Naive thymus-derived CD4-positive, alpha-beta T cell (primary cell): Measurements from ENCODE around the gene PBX1. TPM values are rescaled to one million over a fixed set of nuclear protein-coding genes. Genes with fewer than 3 reads are reported as not detected.

Source experiments
- ATAC-seq: fragments of 150-1000 bp; cut with Tn5 transposase; 2 replicates; pipeline ENCODE4 v1.10.0; 2021; ENCODE audit warnings: mild to moderate bottlenecking, moderate library complexity
- CTCF ChIA-PET: fragments of 350-600 bp; sonication (Branson Sonifier 250); formaldehyde crosslinking; loops from one replicate; lab custom pipeline; 2021; ENCODE audit warnings: antibody characterized with exemption; lab: Charles Lee
- POLR2A ChIA-PET: fragments of 350-600 bp; sonication (Branson Sonifier 250); formaldehyde crosslinking; loops from one replicate; lab custom pipeline; 2021; ENCODE audit warnings: antibody characterized with exemption, inconsistent platforms; lab: Charles Lee
- DNase-seq, 9 donors: peaks; one replicate each; pipeline versions ENCODE4 v3.0.0 to v3.0.0-alpha.2; 2020 to 2022; ENCODE audit warnings: mixed read lengths in 1 of 9
- H3K27ac ChIP-seq: one replicate; pipeline ENCODE4 v1.7.0; 2013; ENCODE audit warnings: mild to moderate bottlenecking, low read depth, low read length, moderate library complexity
- H3K27me3 ChIP-seq, 2 donors: one replicate each; pipeline ENCODE4 v1.7.0; 2013; ENCODE audit warnings: low read length in 2 of 2, mild to moderate bottlenecking in 2 of 2, moderate library complexity in 2 of 2; ENCODE audit not compliant: control insufficient read depth in 2 of 2, insufficient read depth in 2 of 2
- H3K36me3 ChIP-seq, 3 experiments: 1 replicate in 2 of 3; 2 replicates in 1 of 3; pipeline ENCODE4 v1.7.0; 2013; ENCODE audit warnings: low read length in 3 of 3, mild to moderate bottlenecking in 3 of 3, moderate library complexity in 1 of 3; ENCODE audit not compliant: insufficient read depth in 3 of 3, control insufficient read depth in 2 of 3
- H3K4me1 ChIP-seq, 2 donors: one replicate each; pipeline ENCODE4 v1.7.0; 2013; ENCODE audit warnings: low read length in 2 of 2, mild to moderate bottlenecking in 2 of 2, moderate library complexity in 1 of 2; ENCODE audit not compliant: control insufficient read depth in 2 of 2, insufficient read depth in 2 of 2
- H3K4me3 ChIP-seq: 2 replicates; pipeline ENCODE4 v1.7.0; 2013; ENCODE audit warnings: mild to moderate bottlenecking, low read length
- H3K9me3 ChIP-seq, 3 experiments: 1 replicate in 2 of 3; 2 replicates in 1 of 3; pipeline ENCODE4 v1.7.0; 2013; ENCODE audit warnings: low read length in 3 of 3; ENCODE audit not compliant: control insufficient read depth in 2 of 3
- H3K27ac Mint-ChIP-seq, 9 donors: one replicate each; pipeline ENCODE4 v1.8.0; 2020 to 2022; ENCODE audit warnings: mixed read lengths in 9 of 9, mild to moderate bottlenecking in 8 of 9, moderate library complexity in 5 of 9, inconsistent platforms in 2 of 9
- H3K27me3 Mint-ChIP-seq, 5 donors: one replicate each; pipeline ENCODE4 v1.8.0; 2021 to 2022; ENCODE audit warnings: mixed read lengths in 5 of 5, mild to moderate bottlenecking in 1 of 5
- H3K36me3 Mint-ChIP-seq, 5 donors: one replicate each; pipeline ENCODE4 v1.8.0; 2020 to 2022; ENCODE audit warnings: mixed read lengths in 5 of 5, mild to moderate bottlenecking in 3 of 5, inconsistent platforms in 1 of 5
- H3K4me1 Mint-ChIP-seq, 7 donors: one replicate each; pipeline ENCODE4 v1.8.0; 2020 to 2022; ENCODE audit warnings: mixed read lengths in 7 of 7, mild to moderate bottlenecking in 3 of 7, inconsistent platforms in 1 of 7
- H3K4me3 Mint-ChIP-seq, 10 donors: one replicate each; pipeline ENCODE4 v1.8.0; 2020 to 2022; ENCODE audit warnings: mild to moderate bottlenecking in 10 of 10, mixed read lengths in 10 of 10, moderate library complexity in 6 of 10, inconsistent platforms in 2 of 10
- H3K9me3 Mint-ChIP-seq, 11 donors: one replicate each; pipeline ENCODE4 v1.8.0; 2020 to 2022; ENCODE audit warnings: mixed read lengths in 11 of 11, mild to moderate bottlenecking in 4 of 11, inconsistent platforms in 1 of 11, moderate library complexity in 1 of 11
- intact Hi-C, 2 donors: fragments of 100-400 bp; cut with micrococcal nuclease; formaldehyde crosslinking; loops; one replicate each; pipeline ENCODE4 v1.15.1; 2023
- polyA plus RNA-seq, 2 donors: library from polyadenylated mRNA; unstranded; fragments of 300-500 nt; fragmentation: Illumina TruSeq; gene quantifications; one replicate each; pipeline ENCODE4 v1.2.3, GENCODE V29; 2021
- total RNA-seq, 6 experiments: library from RNA in 5 of 6; stranded (reverse) in 5 of 6; gene quantifications; 1 replicate in 5 of 6; 2 replicates in 1 of 6; pipeline ENCODE4 v1.2.3 and lab custom pipeline; 2021 to 2026

Gene PBX1
- total and polyA plus RNA-seq, 7 experiments from 2014 or later: 0.02 to 2.9 (median 1.7) TPM; not detected in 1

DNA sequence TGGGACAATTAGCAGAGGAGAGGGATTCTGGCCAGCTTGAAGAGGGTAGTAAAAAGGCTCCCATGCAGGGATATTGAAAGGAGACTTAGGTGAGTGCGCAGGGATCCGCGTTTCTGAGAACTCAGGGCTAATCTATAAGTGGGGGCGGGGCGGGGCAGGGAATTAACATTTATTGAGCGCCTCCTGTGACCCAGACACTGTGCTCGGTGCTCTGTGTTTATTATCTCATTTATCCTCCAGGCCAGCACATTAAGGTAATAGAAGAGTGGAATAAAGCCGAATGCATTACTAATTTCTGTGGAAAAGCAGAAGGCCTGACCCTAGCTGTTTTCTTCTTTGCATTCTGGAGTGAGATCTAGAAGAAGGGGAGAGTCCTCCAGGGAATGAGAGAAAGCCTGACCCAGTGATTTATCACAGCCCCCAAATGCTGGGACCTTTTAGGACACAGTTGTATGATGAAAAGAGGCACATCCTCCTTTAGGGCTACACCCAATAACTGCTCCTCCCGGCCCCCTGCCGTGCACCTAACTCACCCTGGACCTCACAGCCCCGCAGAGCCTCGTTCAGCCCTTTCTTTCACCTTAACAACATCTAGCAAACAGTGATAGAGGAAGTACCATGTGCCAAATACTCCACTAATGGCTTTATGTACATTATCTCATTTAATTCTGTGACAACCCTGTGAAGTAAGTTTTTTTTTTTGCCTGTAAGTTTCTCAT, 317.6 kb downstream of the PBX1 start:
- CTCF ChIA-PET: no interaction called here
- Histone ChIP-seq H3K36me3 (no peaks in the 10 kb centered on the region), H3K9me3 (no peaks in the 10 kb centered on the region), H3K27ac (no peak overlapping the region), H3K27me3 (no peaks in the 10 kb centered on the region), H3K4me3 (no peak overlapping the region), H3K4me1 (no peaks in the 10 kb centered on the region)
- no peak for ATAC-seq
- POLR2A ChIA-PET: no interaction called here
- H3K27ac Mint-ChIP-seq: no peak overlapping the region
- no peak for DNase-seq
- no peaks in the 10 kb centered on the region for H3K36me3 Mint-ChIP-seq
- peaks cover 0 to 7% (median 0%) of the 10 kb centered on the region in 5 donors for H3K27me3 Mint-ChIP-seq
- H3K4me3 Mint-ChIP-seq: no peak overlapping the region
- H3K9me3 Mint-ChIP-seq: peaks cover 0 to 10% (median 0%) of the 10 kb centered on the region in 11 donors
- intact Hi-C loops: no loop called here
- no peaks in the 10 kb centered on the region for H3K4me1 Mint-ChIP-seq

DNA sequence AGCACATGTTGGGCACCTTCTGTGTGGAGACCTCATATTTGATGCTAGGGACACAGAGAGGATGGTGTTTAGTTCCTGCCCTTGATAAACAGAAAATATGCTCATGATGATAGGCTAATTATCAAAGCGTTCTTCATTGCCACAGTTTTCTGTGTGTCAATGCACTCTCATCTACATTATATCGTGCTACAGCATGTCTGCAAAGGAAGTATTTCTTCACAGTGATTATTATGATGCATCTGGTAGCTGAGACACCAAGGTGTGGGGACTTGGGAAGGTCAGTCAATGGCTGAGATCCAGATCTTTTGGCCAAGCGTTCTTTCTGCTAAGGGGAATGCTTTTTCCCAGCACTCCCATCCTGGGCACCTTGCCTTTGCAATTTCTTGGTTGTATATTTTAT, 321.2 kb downstream of the PBX1 start:
- Histone ChIP-seq H3K4me1 (no peaks in the 10 kb centered on the region), H3K27ac (no peak overlapping the region), H3K9me3 (no peaks in the 10 kb centered on the region), H3K27me3 (no peaks in the 10 kb centered on the region), H3K36me3 (no peaks in the 10 kb centered on the region), H3K4me3 (no peak overlapping the region)
- intact Hi-C loops: no loop called here
- Mint-ChIP-seq H3K4me1 (no peaks in the 10 kb centered on the region), H3K27ac (no peak overlapping the region), H3K4me3 (no peak overlapping the region), H3K36me3 (no peaks in the 10 kb centered on the region), H3K9me3 (peaks cover 0 to 11% (median 0%) of the 10 kb centered on the region in 11 donors), H3K27me3 (no peaks in the 10 kb centered on the region)
- CTCF ChIA-PET: no interaction called here
- POLR2A ChIA-PET: no interaction called here
- DNase-seq (no peak), ATAC-seq (no peak)

DNA sequence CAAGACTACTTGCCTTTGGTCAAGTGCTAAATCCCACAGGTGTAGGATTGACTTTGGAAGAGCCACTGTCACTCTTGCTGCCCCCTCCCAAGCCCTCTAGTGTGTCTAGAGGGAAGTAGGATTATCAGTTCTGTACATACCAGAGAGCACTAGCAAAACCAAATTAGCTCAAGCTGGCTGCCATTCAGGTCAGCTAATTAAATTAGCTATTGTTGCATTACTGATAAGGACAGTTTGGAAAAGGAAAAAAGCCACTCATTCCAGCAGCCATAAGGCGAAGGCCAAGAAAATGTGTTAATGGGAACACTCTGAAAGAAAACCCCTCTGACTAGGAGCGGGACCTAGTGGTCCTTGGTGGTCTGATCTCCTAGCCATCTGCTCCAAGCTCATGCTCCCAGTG, 321.7 kb downstream of the PBX1 start:
- H3K4me1 ChIP-seq: no peaks in the 10 kb centered on the region
- H3K27ac Mint-ChIP-seq: no peak overlapping the region
- DNase-seq: no peak
- no peaks in the 10 kb centered on the region for H3K27me3 ChIP-seq
- no peaks in the 10 kb centered on the region for H3K4me1 Mint-ChIP-seq
- CTCF ChIA-PET: no interaction called here
- H3K27ac ChIP-seq: no peak overlapping the region
- peaks cover 0 to 11% (median 0%) of the 10 kb centered on the region in 11 donors for H3K9me3 Mint-ChIP-seq
- ATAC-seq: no peak
- H3K9me3 ChIP-seq: no peaks in the 10 kb centered on the region
- intact Hi-C loops: no loop called here
- H3K27me3 Mint-ChIP-seq: no peaks in the 10 kb centered on the region
- H3K4me3 ChIP-seq: no peak overlapping the region
- no peaks in the 10 kb centered on the region for H3K36me3 ChIP-seq
- no peaks in the 10 kb centered on the region for H3K36me3 Mint-ChIP-seq
- no peak overlapping the region for H3K4me3 Mint-ChIP-seq
- POLR2A ChIA-PET: no interaction called here

DNA sequence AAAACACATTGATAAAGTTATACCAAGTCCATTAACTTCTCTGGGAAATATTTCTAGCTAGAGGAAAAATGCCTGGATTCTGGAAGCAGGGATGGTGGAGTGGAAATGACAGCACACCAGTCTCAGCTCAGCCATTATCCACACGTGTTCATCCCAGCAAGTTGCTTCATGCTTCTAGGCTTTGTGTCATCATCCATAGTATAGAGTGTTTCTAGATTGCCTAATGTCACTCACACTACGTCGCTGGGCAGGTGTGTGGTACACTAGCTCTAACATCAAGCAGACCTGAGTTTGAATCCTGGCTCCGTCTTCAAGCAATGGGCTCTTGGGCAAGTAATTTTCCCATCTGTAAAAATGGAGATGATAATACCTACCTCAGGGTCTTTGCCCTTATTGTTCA, 326.3 kb downstream of the PBX1 start:
- Mint-ChIP-seq H3K27ac (no peak overlapping the region), H3K4me3 (no peak overlapping the region), H3K9me3 (peaks cover 0 to 9% (median 0%) of the 10 kb centered on the region in 11 donors), H3K36me3 (no peaks in the 10 kb centered on the region), H3K27me3 (no peaks in the 10 kb centered on the region), H3K4me1 (no peaks in the 10 kb centered on the region)
- ChIA-PET CTCF (interaction anchor here (0.6 kb wide), 1 partner anchor 77 kb away, joined by 3 read pairs; no protein-coding TSS in a partner anchor), POLR2A (no interaction called here)
- intact Hi-C loops: no loop called here
- H3K36me3 ChIP-seq: no peaks in the 10 kb centered on the region
- no peak overlapping the region for H3K4me3 ChIP-seq
- no peaks in the 10 kb centered on the region for H3K9me3 ChIP-seq
- H3K27me3 ChIP-seq: no peaks in the 10 kb centered on the region
- ATAC-seq (no peak), DNase-seq (no peak)
- H3K4me1 ChIP-seq: no peaks in the 10 kb centered on the region
- H3K27ac ChIP-seq: no peak overlapping the region

DNA sequence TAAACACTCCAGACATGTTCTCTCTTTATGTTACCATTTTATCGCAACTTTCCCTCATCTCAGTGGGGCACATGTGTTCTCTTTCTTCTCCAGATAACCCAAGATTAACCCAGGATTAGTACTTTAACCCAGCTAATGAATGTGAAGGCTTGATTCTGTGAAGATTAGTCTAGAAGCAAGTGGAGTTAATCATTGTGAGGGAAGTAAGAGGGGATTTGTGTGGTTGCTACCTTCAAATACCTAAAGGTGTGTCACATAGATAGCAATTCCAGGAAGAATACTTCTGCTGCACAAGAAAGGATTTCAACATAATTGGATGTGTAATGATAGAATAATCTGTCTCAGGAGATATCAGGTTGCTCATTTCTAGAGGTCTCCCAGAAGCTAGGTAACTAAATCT, 327.1 kb downstream of the PBX1 start:
- Mint-ChIP-seq H3K9me3 (peaks cover 0 to 11% (median 0%) of the 10 kb centered on the region in 11 donors), H3K27me3 (no peaks in the 10 kb centered on the region), H3K27ac (no peak overlapping the region), H3K36me3 (no peaks in the 10 kb centered on the region), H3K4me3 (no peak overlapping the region), H3K4me1 (no peaks in the 10 kb centered on the region)
- DNase-seq (no peak), ATAC-seq (no peak)
- ChIA-PET POLR2A (no interaction called here), CTCF (no interaction called here)
- Histone ChIP-seq H3K36me3 (no peaks in the 10 kb centered on the region), H3K9me3 (no peaks in the 10 kb centered on the region), H3K4me1 (no peaks in the 10 kb centered on the region), H3K27ac (no peak overlapping the region), H3K4me3 (no peak overlapping the region), H3K27me3 (no peaks in the 10 kb centered on the region)
- intact Hi-C loops: no loop called here

DNA sequence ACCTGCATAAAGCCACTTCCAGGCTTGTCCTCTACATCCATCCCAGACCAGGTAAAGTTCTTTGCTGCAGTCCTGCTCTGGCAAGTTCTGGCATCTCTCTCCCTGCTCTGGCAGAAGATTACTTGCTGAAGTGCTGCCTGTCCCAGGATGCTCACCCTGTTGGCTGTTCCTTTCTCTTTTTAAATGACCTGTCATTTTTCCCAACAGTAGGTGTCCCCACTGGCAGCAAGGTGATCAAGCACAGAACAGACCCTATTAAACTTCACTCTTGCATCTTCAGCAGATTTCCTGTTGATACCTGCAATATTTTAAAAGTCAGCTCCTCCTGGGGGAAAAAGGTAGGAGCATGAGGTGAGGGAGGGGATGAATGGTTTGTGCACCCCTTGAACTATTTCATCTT, 332.6 kb downstream of the PBX1 start:
- ChIA-PET POLR2A (no interaction called here), CTCF (no interaction called here)
- Mint-ChIP-seq H3K9me3 (peaks cover 0 to 11% (median 2%) of the 10 kb centered on the region in 11 donors), H3K36me3 (no peaks in the 10 kb centered on the region), H3K27me3 (peaks cover 0 to 6% (median 0%) of the 10 kb centered on the region in 5 donors), H3K4me3 (no peak overlapping the region), H3K27ac (no peak overlapping the region), H3K4me1 (no peaks in the 10 kb centered on the region)
- DNase-seq: no peak
- Histone ChIP-seq H3K27me3 (no peaks in the 10 kb centered on the region), H3K36me3 (no peaks in the 10 kb centered on the region), H3K27ac (no peak overlapping the region), H3K4me3 (no peak overlapping the region), H3K4me1 (no peaks in the 10 kb centered on the region), H3K9me3 (no peaks in the 10 kb centered on the region)
- intact Hi-C loops: no loop called here
- ATAC-seq: no peak
